Vagina (tissue), 2 donors: ENCODE data around the gene ASXL3.

Source experiments
- CTCF ChIP-seq, 3 experiments: fragments of 450-650 bp in 2 of 3; fragments of 200-600 bp in 1 of 3; sonication (generic) in 1 of 3; IDR thresholded peaks; one replicate each; pipeline ENCODE4 v1.5.1; 2017 to 2019; ENCODE audit warnings: antibody characterized with exemption in 3 of 3, mild to moderate bottlenecking in 2 of 3, moderate library complexity in 2 of 3
- POLR2A ChIP-seq, 2 donors: fragments of 450-650 bp; IDR thresholded peaks; one replicate each; pipeline ENCODE4 v1.6.1; 2017; ENCODE audit warnings: antibody characterized with exemption in 2 of 2, mild to moderate bottlenecking in 2 of 2, moderate library complexity in 2 of 2
- POLR2AphosphoS5 ChIP-seq, 2 donors: sonication (generic); formaldehyde crosslinking; IDR thresholded peaks; one replicate each; pipeline ENCODE4 v1.9.0; 2017; ENCODE audit warnings: antibody characterized with exemption in 2 of 2, mild to moderate bottlenecking in 2 of 2, low read depth in 1 of 2; ENCODE audit not compliant: insufficient read depth in 1 of 2

DNA sequence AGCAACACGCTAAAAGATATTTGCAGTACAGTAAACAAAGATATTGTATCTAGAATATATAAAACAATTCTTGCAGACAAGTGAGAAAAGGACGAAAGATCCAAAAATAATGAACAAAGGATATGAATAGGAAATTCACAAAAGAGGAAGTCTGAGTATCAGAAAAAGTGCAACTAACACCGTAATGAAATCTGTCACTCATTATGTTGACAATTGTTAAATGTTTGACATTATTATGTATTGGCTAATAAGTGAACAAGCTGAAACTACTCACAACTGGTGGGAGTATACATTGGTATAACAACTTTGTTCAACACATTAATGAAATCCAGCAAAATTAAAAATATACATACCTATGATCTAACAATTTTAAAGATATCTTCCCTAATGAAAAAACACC lies 36.7 kb upstream of the ASXL3 start:
- TF ChIP-seq CTCF (IDR thresholded peaks at IDR 0.05) (no peak), POLR2A (IDR thresholded peaks at IDR 0.05) (no peak), POLR2AphosphoS5 (IDR thresholded peaks at IDR 0.05; ENCODE audit: insufficient read depth in 1 of 2, low read depth in 1 of 2) (no peak)
